Measurements from ENCODE around the gene TFF3.

- no peak for TF ChIP-seq CTCF (conservative IDR thresholded peaks at IDR 0.05)
- TF ChIP-seq ZFX (IDR thresholded peaks at IDR 0.05): no peak
Observed at GRCh38 chr21:42358937-42359336, 43.7 kb upstream of the TFF3 start.

All from C4-2B (cell line).